Raji (cell line): ENCODE results near the gene DCAF5.

Experiments
- POLR2A ChIP-seq: IDR thresholded peaks from 2 replicates; pipeline ENCODE4 v1.6.1; 2011; ENCODE audit warnings: low read depth, low read length, control low read depth; ENCODE audit not compliant: insufficient read depth

Gene DCAF5

GRCh38 chr14:69152902-69153151, at the start of gene DCAF5:
Gene DCAF5 (minus strand): TSS chr14:69153119. CDS start chr14:69152978, 141 bp downstream.
- peak; percentile 63 for TF ChIP-seq POLR2A

- no peak for TF ChIP-seq POLR2A
Measured at GRCh38 chr14:69199786-69200185, 46.9 kb upstream of the DCAF5 start.

GRCh38 chr14:69193721-69194120, 40.8 kb upstream of the DCAF5 start:
- TF ChIP-seq POLR2A = no peak

- no peak for TF ChIP-seq POLR2A
Measured at GRCh38 chr14:69191340-69192111, 38.6 kb upstream of the DCAF5 start, which contains the start of gene EXD2. Gene EXD2 (plus strand): TSS chr14:69191498. CDS start chr14:69209471, 17,973 bp downstream.

- no peak for TF ChIP-seq POLR2A
Measured at GRCh38 chr14:69190191-69190590, 37.3 kb upstream of the DCAF5 start.

- no peak for TF ChIP-seq POLR2A
Measured at GRCh38 chr14:69183735-69184134, 30.8 kb upstream of the DCAF5 start.

- no peak for TF ChIP-seq POLR2A
Measured at GRCh38 chr14:69181491-69181890, 28.6 kb upstream of the DCAF5 start.

GRCh38 chr14:69175130-69175529, 22.2 kb upstream of the DCAF5 start:
- TF ChIP-seq POLR2A = no peak

GRCh38 chr14:69171569-69171968, 18.6 kb upstream of the DCAF5 start:
- TF ChIP-seq POLR2A = no peak

- no peak for TF ChIP-seq POLR2A
Measured at GRCh38 chr14:69170839-69171238, 17.9 kb upstream of the DCAF5 start.

GRCh38 chr14:69161590-69161989, 8.7 kb upstream of the DCAF5 start:
- TF ChIP-seq POLR2A = no peak

- no peak for TF ChIP-seq POLR2A
Measured at GRCh38 chr14:69156224-69156623, 3.3 kb upstream of the DCAF5 start.

GRCh38 chr14:69154779-69155178, 1.9 kb upstream of the DCAF5 start:
- TF ChIP-seq POLR2A = no peak

GRCh38 chr14:69153873-69154270, 953 bp upstream of the DCAF5 start:
- TF ChIP-seq POLR2A = no peak

- TF ChIP-seq POLR2A = no peak
Measured at GRCh38 chr14:69153152-69153872, 393 bp upstream of the DCAF5 start.

- no peak for TF ChIP-seq POLR2A
Measured at GRCh38 chr14:69152181-69152901, 578 bp downstream of the DCAF5 start.

- peak; percentile 48 for TF ChIP-seq POLR2A
Measured at GRCh38 chr14:69151458-69152180, 1.3 kb downstream of the DCAF5 start.
